ENCODE measurements around the gene PTS. TPM values are rescaled to one million over a fixed set of nuclear protein-coding genes. Genes with fewer than 3 reads are reported as not detected.
"Not testable (repeated sequence)": the region's sequence is repeated elsewhere in the genome, so short reads cannot be mapped to it uniquely, and the experiment has no call there.

The PTS gene
- total and polyA plus RNA-seq, 9 donors = 18.3 to 39.7 (median 26.3) TPM

- no peaks in the 10 kb centered on the region for H3K9me3 ChIP-seq
- H3K4me1 ChIP-seq (ENCODE audit: insufficient read depth) = no peaks in the 10 kb centered on the region
- intact Hi-C loops (cut with DNase I) = no loop called here
- WGBS, 3 donors = 37 to 45% (median 44%) methylated on average over 2 of the region's 2 CpGs
- H3K27me3 ChIP-seq = no peaks in the 10 kb centered on the region
- H3K36me3 ChIP-seq = no peaks in the 10 kb centered on the region
- no peak overlapping the region for H3K4me3 ChIP-seq
- DNase-seq = no peak
- no peak overlapping the region for H3K27ac ChIP-seq
- TF ChIP-seq EP300 (IDR thresholded peaks at IDR 0.05) (no peak), CTCF (IDR thresholded peaks at IDR 0.05) (no peak), POLR2A (IDR thresholded peaks at IDR 0.05) (no peak)
These were observed 30.3 kb upstream of the PTS start for GRCh38 chr11:112195951-112196351.

- H3K36me3 ChIP-seq = no peaks in the 10 kb centered on the region
- intact Hi-C loops (cut with DNase I) = no loop called here
- 92 to 99% (median 93%) methylated on average over 2 of the region's 2 CpGs for WGBS, 3 donors
- no peak overlapping the region for H3K27ac ChIP-seq
- H3K9me3 ChIP-seq = no peaks in the 10 kb centered on the region
- no peaks in the 10 kb centered on the region for H3K27me3 ChIP-seq
- TF ChIP-seq CTCF (IDR thresholded peaks at IDR 0.05) (no peak), POLR2A (IDR thresholded peaks at IDR 0.05) (no peak), EP300 (IDR thresholded peaks at IDR 0.05) (no peak)
- no peak for DNase-seq
- H3K4me1 ChIP-seq (ENCODE audit: insufficient read depth) = no peaks in the 10 kb centered on the region
- no peak overlapping the region for H3K4me3 ChIP-seq
These were observed 29.6 kb upstream of the PTS start for GRCh38 chr11:112196519-112197087.

GRCh38 chr11:112199101-112199500 is 27.1 kb upstream of the PTS start:
- intact Hi-C loops (cut with DNase I); H3K4me3 ChIP-seq; H3K36me3 ChIP-seq; H3K27ac ChIP-seq; H3K27me3 ChIP-seq; H3K9me3 ChIP-seq; H3K4me1 ChIP-seq (ENCODE audit: insufficient read depth); DNase-seq: not testable (repeated sequence)
- WGBS, 3 donors = 82 to 85% (median 84%) methylated on average over 4 of the region's 4 CpGs

GRCh38 chr11:112200252-112200651 is 26.0 kb upstream of the PTS start:
- Histone ChIP-seq H3K4me1 (ENCODE audit: insufficient read depth) (no peaks in the 10 kb centered on the region), H3K4me3 (no peak overlapping the region), H3K27ac (no peak overlapping the region), H3K36me3 (no peaks in the 10 kb centered on the region), H3K9me3 (no peaks in the 10 kb centered on the region), H3K27me3 (no peaks in the 10 kb centered on the region)
- TF ChIP-seq EP300 (IDR thresholded peaks at IDR 0.05) (no peak), CTCF (IDR thresholded peaks at IDR 0.05) (no peak), POLR2A (IDR thresholded peaks at IDR 0.05) (no peak)
- 41 to 46% (median 41%) methylated on average over 2 of the region's 2 CpGs for WGBS, 3 donors
- intact Hi-C loops (cut with DNase I) = no loop called here
- no peak for DNase-seq

- Histone ChIP-seq H3K4me3 (no peak overlapping the region), H3K4me1 (ENCODE audit: insufficient read depth) (no peaks in the 10 kb centered on the region), H3K9me3 (no peaks in the 10 kb centered on the region), H3K27ac (no peak overlapping the region), H3K36me3 (no peaks in the 10 kb centered on the region), H3K27me3 (no peaks in the 10 kb centered on the region)
- no peak for TF ChIP-seq POLR2A (IDR thresholded peaks at IDR 0.05)
- no peak for TF ChIP-seq EP300 (IDR thresholded peaks at IDR 0.05)
- no peak for TF ChIP-seq CTCF (IDR thresholded peaks at IDR 0.05)
- 93 to 96% (median 94%) methylated on average over 23 of the region's 23 CpGs for WGBS, 3 donors
- intact Hi-C loops (cut with DNase I) = no loop called here
- DNase-seq = no peak
These were observed 20.2 kb upstream of the PTS start for GRCh38 chr11:112206071-112206470.
